NCI-H2029 (cell line): Measurements from ENCODE around the gene RPTOR.

Experiments
- DNase-seq: peaks from one replicate; lab custom pipeline; 2025; lab: John Stamatoyannopoulos, UW

Gene RPTOR

GRCh38 chr17:80818871-80819270 lies 274.2 kb downstream of the RPTOR start:
- no peak for DNase-seq

GRCh38 chr17:80819422-80820164 lies 275.0 kb downstream of the RPTOR start:
- DNase-seq = no peak

- no peak for DNase-seq
Observed at GRCh38 chr17:80820331-80820730, 275.7 kb downstream of the RPTOR start.

- no peak for DNase-seq
Observed at GRCh38 chr17:80821546-80821945, 276.9 kb downstream of the RPTOR start.

GRCh38 chr17:80822021-80822699 lies 277.5 kb downstream of the RPTOR start:
- no peak for DNase-seq

- no peak for DNase-seq
Observed at GRCh38 chr17:80822700-80823410, 278.2 kb downstream of the RPTOR start.

GRCh38 chr17:80824549-80825470 lies 280.2 kb downstream of the RPTOR start:
- DNase-seq = no peak

GRCh38 chr17:80825471-80826345 lies 281.1 kb downstream of the RPTOR start:
- no peak for DNase-seq

GRCh38 chr17:80826346-80826954 lies 281.8 kb downstream of the RPTOR start:
- DNase-seq = no peak

GRCh38 chr17:80826955-80827645 lies 282.5 kb downstream of the RPTOR start:
- DNase-seq = no peak

- no peak for DNase-seq
Observed at GRCh38 chr17:80827646-80828643, 283.3 kb downstream of the RPTOR start.

GRCh38 chr17:80829166-80829813 lies 284.7 kb downstream of the RPTOR start:
- DNase-seq = no peak

GRCh38 chr17:80830020-80830780 lies 285.6 kb downstream of the RPTOR start:
- no peak for DNase-seq

GRCh38 chr17:80831491-80831890 lies 286.9 kb downstream of the RPTOR start:
- no peak for DNase-seq

GRCh38 chr17:80832266-80832676 lies 287.6 kb downstream of the RPTOR start:
- no peak for DNase-seq

- DNase-seq = peak; percentile 95
Observed at GRCh38 chr17:80832888-80833583, 288.4 kb downstream of the RPTOR start.
